Stimulated activated CD8-positive, alpha-beta memory T cell treated with anti-CD3 and anti-CD28 coated beads, Interleukin-4, amount 100 ng/mL, for 4 hours (primary cell): ENCODE measurements around the gene TEX54.
"Not testable (repeated sequence)": the region's sequence is repeated elsewhere in the genome, so short reads cannot be mapped to it uniquely, and the experiment has no call there.

Source experiments
- DNase-seq, 2 donors: peaks; one replicate each; pipeline ENCODE4 v3.0.0-alpha.2; 2020; ENCODE audit warnings: low read depth in 2 of 2, low spot score in 1 of 2

Gene TEX54

GRCh38 chr11:62832336-62833234 is at the start of gene TEX54:
Gene TEX54, minus strand, starts transcription at chr11:62832841.
- DNase-seq, result no peak

- no peak for DNase-seq
Measured at GRCh38 chr11:62882431-62882749, 49.7 kb upstream of the TEX54 start.

- DNase-seq, result peak; percentile 93 to 95
Measured at GRCh38 chr11:62881579-62882430, 49.2 kb upstream of the TEX54 start.

GRCh38 chr11:62880803-62881578 is 48.4 kb upstream of the TEX54 start, which contains the start of gene SLC3A2:
Gene SLC3A2, plus strand, starts transcription at chr11:62880896. Its CDS starts 128 bp downstream, at chr11:62881024.
- DNase-seq, result peak; percentile 70 to 78

GRCh38 chr11:62880231-62880802 is 47.7 kb upstream of the TEX54 start:
- DNase-seq, result no peak

- no peak for DNase-seq
Measured at GRCh38 chr11:62879235-62879978, 46.8 kb upstream of the TEX54 start.

- no peak for DNase-seq
Measured at GRCh38 chr11:62876712-62877111, 44.1 kb upstream of the TEX54 start.

- no peak for DNase-seq
Measured at GRCh38 chr11:62875698-62876478, 43.2 kb upstream of the TEX54 start.

- DNase-seq, result no peak
Measured at GRCh38 chr11:62874851-62875250, 42.2 kb upstream of the TEX54 start.

- DNase-seq, result no peak
Measured at GRCh38 chr11:62865635-62866034, 33.0 kb upstream of the TEX54 start.

GRCh38 chr11:62863687-62864335 is 31.2 kb upstream of the TEX54 start:
- DNase-seq, result no peak

GRCh38 chr11:62861564-62862192 is 29.0 kb upstream of the TEX54 start:
- DNase-seq, result not testable (repeated sequence)

- no peak for DNase-seq
Measured at GRCh38 chr11:62860835-62861563, 28.4 kb upstream of the TEX54 start.

GRCh38 chr11:62859281-62859703 is 26.7 kb upstream of the TEX54 start:
- not testable (repeated sequence) for DNase-seq

GRCh38 chr11:62858201-62858600 is 25.6 kb upstream of the TEX54 start:
- DNase-seq, result no peak

GRCh38 chr11:62857541-62857982 is 24.9 kb upstream of the TEX54 start:
- no peak for DNase-seq

- no peak for DNase-seq
Measured at GRCh38 chr11:62856333-62856895, 23.8 kb upstream of the TEX54 start.
